Kidney epithelial cell (primary cell): ENCODE results near the gene NCAPD3. TPM values are rescaled to one million over a fixed set of nuclear protein-coding genes. Genes with fewer than 3 reads are reported as not detected.

ENCODE experiments used
- DNase-seq: peaks from one replicate; pipeline ENCODE4 v3.0.0-alpha.2; 2010; ENCODE audit warnings: low read depth
- H3K27me3 ChIP-seq: 2 replicates; pipeline ENCODE4 v1.6.0; 2011; ENCODE audit warnings: low read length; ENCODE audit not compliant: control insufficient read depth, insufficient read depth
- H3K36me3 ChIP-seq: 2 replicates; pipeline ENCODE4 v1.5.1; 2011; ENCODE audit warnings: low read length; ENCODE audit not compliant: control insufficient read depth, insufficient read depth
- H3K4me3 ChIP-seq: 2 replicates; pipeline ENCODE4 v1.5.1; 2011; ENCODE audit warnings: low read depth, mild to moderate bottlenecking, control low read depth, low read length
- CTCF ChIP-seq: IDR thresholded peaks from 2 replicates; pipeline ENCODE4 v1.5.1; 2011; ENCODE audit warnings: mild to moderate bottlenecking, moderate library complexity, low read length, control low read depth, inconsistent platforms; ENCODE audit not compliant: insufficient read depth, poor library complexity, severe bottlenecking
- total RNA-seq: library from RNA; depleted of rRNA; stranded (reverse); fragments of >200 nt; gene quantifications from 2 replicates; pipeline ENCODE4 v1.2.3, GENCODE V29; 2015

NCAPD3 gene
- total RNA-seq, 1 donor from 2014 or later, result 9.7 TPM

- H3K27me3 ChIP-seq, result no peaks in the 10 kb centered on the region
- TF ChIP-seq CTCF, result no peak
- H3K4me3 ChIP-seq, result no peak overlapping the region
- DNase-seq, result no peak
- H3K36me3 ChIP-seq, result peaks cover 2% of the 10 kb centered on the region
Measured at GRCh38 chr11:134226806-134227325, 3.1 kb upstream of the NCAPD3 start.

DNA sequence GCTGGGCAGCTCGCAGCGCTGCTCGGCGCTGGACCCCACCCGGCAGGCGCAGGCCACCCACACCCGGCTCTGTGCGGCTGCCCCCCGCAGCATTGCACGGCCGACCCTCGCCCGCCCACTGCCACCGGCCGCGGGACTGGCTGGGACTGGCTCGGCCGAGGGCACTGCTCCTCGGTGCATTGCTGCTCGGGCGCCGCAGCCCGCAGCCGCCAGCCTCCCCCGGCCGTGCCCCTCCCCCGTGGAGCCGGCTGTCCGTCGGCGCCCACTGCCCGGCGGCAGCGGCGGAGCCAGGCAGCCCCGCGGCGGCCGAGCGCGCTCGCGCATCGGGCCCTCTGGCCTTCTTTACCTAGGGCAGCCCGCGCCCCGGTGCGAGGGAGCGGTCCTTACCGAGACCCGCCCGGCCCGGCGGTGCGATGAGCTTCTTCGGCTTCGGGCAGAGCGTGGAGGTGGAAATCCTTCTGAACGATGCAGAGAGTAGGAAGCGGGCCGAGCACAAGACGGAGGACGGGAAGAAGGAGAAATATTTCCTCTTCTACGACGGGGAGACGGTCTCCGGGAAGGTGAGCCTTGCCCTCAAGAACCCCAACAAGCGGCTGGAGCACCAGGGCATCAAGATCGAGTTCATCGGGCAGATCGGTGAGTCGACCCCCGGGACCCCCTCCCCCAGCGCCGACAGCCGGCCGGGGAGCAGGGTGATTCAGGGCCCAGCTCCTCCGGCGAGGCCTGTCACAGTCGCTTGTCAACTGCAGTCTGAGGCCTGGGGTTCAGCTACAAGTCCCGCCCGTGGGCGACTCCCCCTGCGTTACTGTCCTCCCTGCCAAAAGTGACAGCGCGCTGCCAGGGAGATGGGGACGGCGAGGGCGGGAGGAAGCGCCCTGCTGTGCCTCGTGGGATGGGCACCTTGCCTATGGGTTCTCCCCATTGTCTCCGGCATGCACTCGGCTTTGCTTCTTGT is 1.2 kb upstream of the NCAPD3 start:
- no peaks in the 10 kb centered on the region for H3K27me3 ChIP-seq
- DNase-seq, result no peak
- no peaks in the 10 kb centered on the region for H3K36me3 ChIP-seq
- TF ChIP-seq CTCF, result no peak
- peak overlapping the region; percentile 73 for H3K4me3 ChIP-seq

GRCh38 chr11:134223121-134223520 is 646 bp downstream of the NCAPD3 start:
- TF ChIP-seq CTCF, result no peak
- no peak for DNase-seq
- H3K36me3 ChIP-seq, result no peaks in the 10 kb centered on the region
- no peaks in the 10 kb centered on the region for H3K27me3 ChIP-seq
- H3K4me3 ChIP-seq, result peak overlapping the region; percentile 73

DNA sequence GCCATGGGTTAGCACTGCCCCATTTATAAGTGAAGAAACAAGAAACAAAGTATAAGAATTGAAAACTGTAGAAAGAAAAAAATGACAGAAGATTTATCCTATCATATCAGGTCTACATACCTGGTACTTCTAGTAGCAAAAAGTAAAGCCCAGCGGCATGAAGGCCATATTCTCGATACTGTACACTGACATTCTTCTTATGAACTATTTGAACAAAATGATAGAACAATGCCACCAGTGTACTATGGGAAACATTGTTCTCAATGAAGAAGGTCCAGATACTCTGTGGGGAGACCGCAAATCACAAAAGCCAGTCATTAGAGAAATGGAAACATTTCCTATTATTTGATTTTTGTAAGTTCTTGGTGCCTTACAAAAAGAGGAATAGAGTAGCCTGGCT is 7.0 kb downstream of the NCAPD3 start:
- no peaks in the 10 kb centered on the region for H3K27me3 ChIP-seq
- no peak for DNase-seq
- no peak for TF ChIP-seq CTCF
- H3K36me3 ChIP-seq, result no peaks in the 10 kb centered on the region
- no peak overlapping the region for H3K4me3 ChIP-seq

DNA sequence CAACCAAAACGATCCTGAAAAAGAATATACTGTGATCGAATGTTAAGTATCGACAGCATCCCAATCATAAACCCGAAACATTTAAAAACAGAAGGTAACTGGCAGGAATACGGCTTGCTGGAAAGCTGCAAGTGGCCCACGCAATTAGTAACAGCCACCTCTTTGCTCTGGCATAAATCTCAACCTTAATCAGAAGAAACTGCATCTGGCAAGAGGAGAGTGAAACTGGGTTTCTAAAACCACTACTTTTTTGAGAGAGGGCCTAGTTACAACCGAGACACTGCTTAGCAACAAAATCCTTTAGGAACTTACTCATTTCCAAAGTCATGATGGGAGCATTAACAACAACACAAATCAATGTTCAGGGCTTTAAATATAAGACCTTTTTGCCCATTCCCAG is 7.9 kb downstream of the NCAPD3 start:
- H3K36me3 ChIP-seq, result no peaks in the 10 kb centered on the region
- no peak for TF ChIP-seq CTCF
- H3K27me3 ChIP-seq, result no peaks in the 10 kb centered on the region
- no peak overlapping the region for H3K4me3 ChIP-seq
- DNase-seq, result no peak
